OCI-LY3 (cell line): ENCODE measurements around the gene GCC1.

Source experiments
- H2AFZ ChIP-seq: fragments of 200-600, 300-600 bp; shearing (Covaris generic); 2 replicates; pipeline ENCODE4 v1.6.0; 2014; ENCODE audit warnings: antibody characterized with exemption, low read depth, low read length
- H3K27ac ChIP-seq: fragments of 200-600, 300-600 bp; sonication (generic); 2 replicates; pipeline ENCODE4 v1.5.1; 2014; ENCODE audit warnings: mild to moderate bottlenecking, low read length, moderate library complexity, mixed read lengths
- H3K27me3 ChIP-seq: fragments of 200-600, 300-600 bp; sonication (generic); 2 replicates; pipeline ENCODE4 v1.6.1; 2014; ENCODE audit warnings: low read depth, low read length, mixed read lengths
- H3K36me3 ChIP-seq: fragments of 200-600, 300-600 bp; sonication (generic); replicated peaks from 2 replicates; pipeline ENCODE3; 2014; ENCODE audit warnings: low read depth, low read length, mixed read lengths
- H3K4me1 ChIP-seq: fragments of 300-600, 200-600 bp; sonication (generic); 2 replicates; pipeline ENCODE4 v1.6.1; 2014; ENCODE audit warnings: low read length, mixed read lengths
- H3K4me2 ChIP-seq: fragments of 200-600, 300-600 bp; sonication (generic); 2 replicates; pipeline ENCODE4 v1.6.1; 2014; ENCODE audit warnings: low read length, mixed read lengths
- H3K4me3 ChIP-seq: fragments of 300-600, 200-600 bp; sonication (generic); 2 replicates; pipeline ENCODE4 v1.5.1; 2014; ENCODE audit warnings: antibody characterized with exemption, mild to moderate bottlenecking, low read length, moderate library complexity
- H3K79me2 ChIP-seq: fragments of 300-600, 200-600 bp; shearing (Covaris generic); 2 replicates; pipeline ENCODE4 v1.6.1; 2014; ENCODE audit warnings: mild to moderate bottlenecking, low read length, mixed read lengths
- H3K9ac ChIP-seq: fragments of 300-600, 200-600 bp; shearing (Covaris generic); 2 replicates; pipeline ENCODE4 v1.6.0; 2014; ENCODE audit warnings: mild to moderate bottlenecking, low read length, moderate library complexity
- H3K9me3 ChIP-seq: fragments of 200-600, 300-600 bp; shearing (Covaris generic); 2 replicates; pipeline ENCODE4 v1.6.1; 2014; ENCODE audit warnings: low read length, mixed read lengths; ENCODE audit not compliant: insufficient read depth
- H4K20me1 ChIP-seq: fragments of 200-600, 300-600 bp; sonication (generic); 2 replicates; pipeline ENCODE4 v1.6.1; 2016; ENCODE audit warnings: low read length, mixed read lengths; ENCODE audit not compliant: insufficient read depth
- CTCF ChIP-seq: fragments of 200-600, 300-600 bp; sonication (generic); IDR thresholded peaks from 2 replicates; pipeline ENCODE4 v1.5.1; 2014; ENCODE audit warnings: antibody characterized with exemption, low read length, low read depth
- EZH2phosphoT487 ChIP-seq: fragments of 200-600 bp; shearing (Covaris generic); IDR thresholded peaks from 2 replicates; pipeline ENCODE4 v1.6.1; 2018; ENCODE audit warnings: antibody characterized with exemption, mixed run types, low read depth

Gene GCC1

DNA sequence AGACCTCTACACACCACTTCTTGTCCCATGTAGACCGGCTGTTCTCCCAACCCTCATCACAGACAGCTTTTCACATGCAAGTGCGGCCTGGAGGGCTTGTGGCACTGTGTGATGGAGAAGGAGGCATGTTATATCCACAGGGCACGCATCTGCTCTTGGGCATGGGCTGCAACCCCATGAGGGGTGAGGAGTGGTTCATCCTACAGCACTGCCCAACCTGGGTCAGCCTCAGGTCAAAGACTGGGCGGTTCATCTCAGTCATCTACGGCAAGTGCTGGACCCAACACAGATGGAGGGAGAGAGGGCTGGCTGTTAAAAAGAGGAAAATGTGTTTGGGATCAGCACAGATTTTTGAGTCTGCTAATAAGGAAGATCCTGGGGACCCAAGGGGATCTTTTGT is 10.3 kb upstream of the GCC1 start:
- Histone ChIP-seq H3K9me3 (no peaks in the 10 kb centered on the region), H3K4me1 (peaks cover 11% of the 10 kb centered on the region), H3K4me2 (no peak overlapping the region), H4K20me1 (no peaks in the 10 kb centered on the region), H3K79me2 (no peaks in the 10 kb centered on the region), H3K27ac (no peak overlapping the region), H3K36me3 (peaks cover 10% of the 10 kb centered on the region), H3K9ac (no peak overlapping the region), H3K27me3 (no peaks in the 10 kb centered on the region), H3K4me3 (no peak overlapping the region), H2AFZ (no peak overlapping the region)
- TF ChIP-seq EZH2phosphoT487 (no peak), CTCF (no peak)

GRCh38 chr7:127594490-127594889 is 9.1 kb upstream of the GCC1 start:
- H3K36me3 ChIP-seq, result peaks cover 15% of the 10 kb centered on the region
- H3K9ac ChIP-seq, result no peak overlapping the region
- no peak for TF ChIP-seq CTCF
- TF ChIP-seq EZH2phosphoT487, result no peak
- H3K4me3 ChIP-seq, result no peak overlapping the region
- no peaks in the 10 kb centered on the region for H3K27me3 ChIP-seq
- peaks cover 12% of the 10 kb centered on the region for H3K4me1 ChIP-seq
- no peak overlapping the region for H2AFZ ChIP-seq
- no peaks in the 10 kb centered on the region for H3K9me3 ChIP-seq
- no peak overlapping the region for H3K27ac ChIP-seq
- H3K4me2 ChIP-seq, result peak overlapping the region; percentile 11
- peaks cover 1% of the 10 kb centered on the region for H3K79me2 ChIP-seq
- no peaks in the 10 kb centered on the region for H4K20me1 ChIP-seq

- Histone ChIP-seq H3K36me3 (peaks cover 15% of the 10 kb centered on the region), H3K4me3 (no peak overlapping the region), H4K20me1 (0 out of 2 replicates have a peak, but pooled peaks cover 5% of the 10 kb centered on the region), H3K9ac (no peak overlapping the region), H3K79me2 (peaks cover 12% of the 10 kb centered on the region), H3K4me1 (peaks cover 18% of the 10 kb centered on the region), H3K27ac (no peak overlapping the region), H2AFZ (no peak overlapping the region), H3K27me3 (no peaks in the 10 kb centered on the region), H3K9me3 (no peaks in the 10 kb centered on the region), H3K4me2 (no peak overlapping the region)
- TF ChIP-seq CTCF (no peak), EZH2phosphoT487 (no peak)
Observed at GRCh38 chr7:127592550-127592949, 7.2 kb upstream of the GCC1 start.

DNA sequence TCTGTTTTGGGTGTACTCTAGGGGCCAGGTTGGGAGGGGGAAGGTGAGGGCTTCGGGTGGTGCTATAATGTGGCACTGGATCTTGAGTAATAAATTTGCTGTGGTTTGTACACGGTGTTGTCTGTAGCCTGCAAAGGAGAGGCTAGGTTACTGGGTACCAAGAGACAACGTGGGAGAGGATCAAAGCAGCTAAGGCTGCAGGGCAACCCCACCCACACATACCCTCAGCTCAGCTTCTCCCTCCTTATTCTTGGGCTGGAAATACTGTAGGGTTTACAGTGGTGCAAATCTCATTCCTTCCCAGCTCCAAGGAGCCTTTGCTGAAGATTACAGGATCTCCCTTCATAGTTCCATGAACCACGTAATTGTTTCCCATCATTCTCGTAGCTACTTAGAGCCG is 6.2 kb upstream of the GCC1 start:
- peaks cover 12% of the 10 kb centered on the region for H3K79me2 ChIP-seq
- H3K4me2 ChIP-seq, result no peak overlapping the region
- no peak overlapping the region for H2AFZ ChIP-seq
- H3K27me3 ChIP-seq, result no peaks in the 10 kb centered on the region
- H3K4me1 ChIP-seq, result peaks cover 18% of the 10 kb centered on the region
- H3K9me3 ChIP-seq, result no peaks in the 10 kb centered on the region
- TF ChIP-seq EZH2phosphoT487, result no peak
- TF ChIP-seq CTCF, result no peak
- H3K36me3 ChIP-seq, result peaks cover 15% of the 10 kb centered on the region
- no peak overlapping the region for H3K27ac ChIP-seq
- no peak overlapping the region for H3K4me3 ChIP-seq
- H3K9ac ChIP-seq, result no peak overlapping the region
- 0 out of 2 replicates have a peak, but pooled peaks cover 5% of the 10 kb centered on the region for H4K20me1 ChIP-seq
